Smooth muscle cell (in vitro differentiated cells): Measurements from ENCODE around the gene GDA. TPM values are rescaled to one million over a fixed set of nuclear protein-coding genes. Genes with fewer than 3 reads are reported as not detected.

Experiments
- DNase-seq: peaks from one replicate; lab custom pipeline; 2025; ENCODE audit not compliant: unreplicated experiment; lab: John Stamatoyannopoulos, UW
- H2AFZ ChIP-seq: fragments of 200-600 bp; sonication (generic); 2 replicates; pipeline ENCODE4 v1.6.0; 2016; ENCODE audit warnings: antibody characterized with exemption, low read depth, mild to moderate bottlenecking
- H3F3A ChIP-seq: fragments of 200-600 bp; sonication (generic); 2 replicates; pipeline ENCODE4 v1.6.0; 2017; ENCODE audit warnings: antibody characterized with exemption, low read depth
- H3K27ac ChIP-seq: fragments of 200-600 bp; sonication (generic); 2 replicates; pipeline ENCODE4 v1.5.1; 2016; ENCODE audit warnings: low read depth, mild to moderate bottlenecking
- H3K27me3 ChIP-seq: fragments of 200-600 bp; sonication (generic); 2 replicates; pipeline ENCODE4 v1.6.1; 2016; ENCODE audit warnings: low read depth, mild to moderate bottlenecking
- H3K36me3 ChIP-seq: fragments of 200-600 bp; sonication (generic); 2 replicates; pipeline ENCODE4 v1.5.1; 2016; ENCODE audit warnings: low read depth
- H3K4me1 ChIP-seq: fragments of 200-600 bp; sonication (generic); 2 replicates; pipeline ENCODE4 v1.5.1; 2016; ENCODE audit warnings: low read depth
- H3K4me2 ChIP-seq: fragments of 200-600 bp; sonication (generic); 2 replicates; pipeline ENCODE4 v1.6.0; 2016; ENCODE audit warnings: mild to moderate bottlenecking
- H3K4me3 ChIP-seq: fragments of 200-600 bp; sonication (generic); 2 replicates; pipeline ENCODE4 v1.5.1; 2016; ENCODE audit warnings: mild to moderate bottlenecking
- H3K79me2 ChIP-seq: fragments of 200-600 bp; sonication (generic); 2 replicates; pipeline ENCODE4 v1.6.0; 2016; ENCODE audit warnings: low read depth, mild to moderate bottlenecking
- H3K9ac ChIP-seq: fragments of 200-600 bp; sonication (generic); 2 replicates; pipeline ENCODE4 v1.6.0; 2016; ENCODE audit warnings: low read depth
- H3K9me3 ChIP-seq: fragments of 200-600 bp; sonication (generic); replicated peaks from 2 replicates; pipeline ENCODE4 v1.5.1; 2016; ENCODE audit warnings: low read depth
- H4K20me1 ChIP-seq: fragments of 200-600 bp; sonication (generic); 2 replicates; pipeline ENCODE4 v1.6.0; 2016; ENCODE audit warnings: low read depth
- CTCF ChIP-seq: fragments of 200-600 bp; sonication (generic); IDR thresholded peaks from 2 replicates; pipeline ENCODE4 v1.5.1; 2017; ENCODE audit warnings: borderline replicate concordance, mild to moderate bottlenecking, antibody characterized with exemption; ENCODE audit not compliant: insufficient read depth, poor library complexity, severe bottlenecking
- WGBS: methylation state at CpG from one replicate; pipeline ENCODE4 v1.1.7; 2016; ENCODE audit warnings: low lambda C conversion rate; 5-methylcytosine and 5-hydroxymethylcytosine counted together
- polyA plus RNA-seq: library from polyadenylated mRNA; unstranded; fragments of >200 nt; fragmentation: Nextera tagmentation; extraction: Ambion mirVana; gene quantifications from 2 replicates; pipeline ENCODE4 v1.2.1, GENCODE V29; 2016
- total RNA-seq: library from RNA; depleted of rRNA; stranded (reverse); fragments of >200 nt; gene quantifications from 2 replicates; pipeline ENCODE4 v1.2.3, GENCODE V29; 2014

GDA gene
- total and polyA plus RNA-seq, 2 experiments from 2014 or later = 1.4 to 10.3 TPM

GRCh38 chr9:72130321-72130720, 18.9 kb upstream of the GDA start:
- no peak for DNase-seq

GRCh38 chr9:72131206-72131605, 18.0 kb upstream of the GDA start:
- Histone ChIP-seq H3F3A (no peaks in the 10 kb centered on the region), H4K20me1 (no peaks in the 10 kb centered on the region), H3K9me3 (no peaks in the 10 kb centered on the region), H2AFZ (no peak overlapping the region), H3K4me1 (no peaks in the 10 kb centered on the region), H3K4me3 (no peak overlapping the region), H3K79me2 (no peaks in the 10 kb centered on the region), H3K9ac (no peak overlapping the region), H3K27ac (no peak overlapping the region), H3K36me3 (no peaks in the 10 kb centered on the region), H3K27me3 (no peaks in the 10 kb centered on the region), H3K4me2 (no peak overlapping the region)
- no peak for DNase-seq
- 82% methylated on average over 4 of the region's 4 CpGs for WGBS
- no peak for TF ChIP-seq CTCF

More at GRCh38 chr9:72130321-72130720, 18.9 kb upstream of the GDA start:
- Histone ChIP-seq H3F3A (no peaks in the 10 kb centered on the region), H3K9ac (no peak overlapping the region), H3K9me3 (no peaks in the 10 kb centered on the region), H2AFZ (no peak overlapping the region), H4K20me1 (no peaks in the 10 kb centered on the region), H3K27ac (no peak overlapping the region), H3K79me2 (no peaks in the 10 kb centered on the region), H3K4me2 (no peak overlapping the region), H3K36me3 (no peaks in the 10 kb centered on the region), H3K4me3 (no peak overlapping the region), H3K27me3 (no peaks in the 10 kb centered on the region), H3K4me1 (no peaks in the 10 kb centered on the region)
- no peak for TF ChIP-seq CTCF

- H3K27ac ChIP-seq = no peak overlapping the region
- H3K79me2 ChIP-seq = no peaks in the 10 kb centered on the region
- no peaks in the 10 kb centered on the region for H3F3A ChIP-seq
- no peak overlapping the region for H3K9ac ChIP-seq
- H4K20me1 ChIP-seq = no peaks in the 10 kb centered on the region
- no peak overlapping the region for H2AFZ ChIP-seq
- no peaks in the 10 kb centered on the region for H3K36me3 ChIP-seq
- no peak for TF ChIP-seq CTCF
- no peaks in the 10 kb centered on the region for H3K9me3 ChIP-seq
- no peak overlapping the region for H3K4me2 ChIP-seq
- no peaks in the 10 kb centered on the region for H3K4me1 ChIP-seq
- WGBS = 87% methylated on average over 1 of the region's 1 CpG
- H3K4me3 ChIP-seq = no peak overlapping the region
- no peak for DNase-seq
- no peaks in the 10 kb centered on the region for H3K27me3 ChIP-seq
Measured at GRCh38 chr9:72132052-72132451, 17.2 kb upstream of the GDA start.

- WGBS = 89% methylated on average over 3 of the region's 3 CpGs
- TF ChIP-seq CTCF = no peak
- Histone ChIP-seq H3K9me3 (no peaks in the 10 kb centered on the region), H3K4me2 (no peak overlapping the region), H3F3A (no peaks in the 10 kb centered on the region), H3K4me3 (no peak overlapping the region), H3K27me3 (no peaks in the 10 kb centered on the region), H3K4me1 (no peaks in the 10 kb centered on the region), H3K79me2 (no peaks in the 10 kb centered on the region), H3K9ac (no peak overlapping the region), H3K36me3 (no peaks in the 10 kb centered on the region), H3K27ac (no peak overlapping the region), H2AFZ (no peak overlapping the region), H4K20me1 (no peaks in the 10 kb centered on the region)
- DNase-seq = no peak
Measured at GRCh38 chr9:72133365-72134035, 15.7 kb upstream of the GDA start.
